HG02798 (cell line): ENCODE measurements around the gene CNIH4.
"Not testable (repeated sequence)": the region's sequence is repeated elsewhere in the genome, so short reads cannot be mapped to it uniquely, and the experiment has no call there.

ENCODE experiments used
- ATAC-seq: cut with Tn5 transposase; IDR thresholded peaks from one replicate; pipeline ENCODE4 v1.9.1; 2021; ENCODE audit warnings: mild to moderate bottlenecking; ENCODE audit not compliant: unreplicated experiment, poor library complexity

The CNIH4 gene

DNA sequence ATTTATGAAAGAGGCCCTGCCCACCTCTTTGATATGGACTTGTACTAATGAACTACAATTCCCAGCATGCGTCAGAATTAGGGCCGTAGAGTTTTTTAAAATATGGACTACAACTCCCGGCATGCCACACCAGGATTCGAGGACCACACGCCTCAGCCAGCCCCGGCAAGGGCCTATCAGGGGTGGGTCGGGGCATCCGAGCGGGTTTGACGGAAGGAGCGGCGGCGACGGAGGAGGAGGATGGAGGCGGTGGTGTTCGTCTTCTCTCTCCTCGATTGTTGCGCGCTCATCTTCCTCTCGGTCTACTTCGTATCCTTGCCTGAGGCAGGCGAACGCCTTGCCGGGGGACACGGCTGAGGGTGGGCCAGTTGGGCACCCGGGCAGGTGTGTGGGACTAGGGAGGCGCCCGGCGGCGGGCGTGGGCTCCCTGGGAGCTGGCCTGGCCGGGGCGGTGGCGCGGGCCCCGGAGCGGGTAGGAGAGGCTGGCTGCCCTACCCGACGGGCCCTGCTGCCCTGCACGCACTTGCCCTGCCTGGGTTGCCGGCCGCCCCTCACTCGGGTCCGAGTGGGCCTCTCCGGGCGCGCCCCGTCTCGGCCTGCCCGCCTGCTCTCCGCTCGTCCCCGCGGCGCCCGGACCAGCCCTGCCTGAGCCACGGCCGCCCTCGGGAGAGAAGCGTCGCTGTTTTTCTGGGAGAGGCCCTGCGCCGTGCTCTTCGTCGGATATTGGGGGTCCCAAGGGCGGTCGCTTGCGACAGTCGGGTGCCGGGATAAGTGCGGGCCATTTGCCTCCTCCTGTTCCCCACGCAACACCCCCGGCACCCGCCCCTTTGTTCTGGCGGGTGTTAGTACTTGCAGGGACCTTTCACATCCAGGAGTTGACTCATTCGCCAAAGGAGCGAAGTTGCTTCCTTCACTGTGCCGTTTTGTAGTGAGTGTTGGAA is at the start of gene CNIH4:
CNIH4 (plus strand) TSS at position 195 of the 941 bp plus-strand sequence; CDS start at position 241, 46 bp downstream.
- ATAC-seq, result peak; percentile 99

DNA sequence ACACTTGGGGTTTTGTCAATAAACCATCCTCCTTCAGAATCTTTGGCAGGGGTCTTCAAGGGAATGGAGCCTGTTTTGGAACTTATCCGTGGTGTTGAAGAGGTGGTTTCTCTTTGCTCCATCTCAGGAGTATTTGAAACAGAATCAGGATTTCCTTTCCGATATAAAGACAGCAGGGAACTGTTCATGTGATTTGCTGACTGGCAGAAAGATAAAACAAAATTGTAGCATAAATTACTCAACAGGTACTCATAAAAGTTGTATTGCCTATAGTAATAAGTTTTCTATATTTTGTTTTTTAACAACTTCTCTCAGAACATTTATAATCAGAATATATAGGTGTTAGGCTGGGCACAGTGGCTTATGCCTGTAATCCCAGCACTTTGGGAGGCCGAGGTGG is 48.6 kb upstream of the CNIH4 start:
- no peak for ATAC-seq

DNA sequence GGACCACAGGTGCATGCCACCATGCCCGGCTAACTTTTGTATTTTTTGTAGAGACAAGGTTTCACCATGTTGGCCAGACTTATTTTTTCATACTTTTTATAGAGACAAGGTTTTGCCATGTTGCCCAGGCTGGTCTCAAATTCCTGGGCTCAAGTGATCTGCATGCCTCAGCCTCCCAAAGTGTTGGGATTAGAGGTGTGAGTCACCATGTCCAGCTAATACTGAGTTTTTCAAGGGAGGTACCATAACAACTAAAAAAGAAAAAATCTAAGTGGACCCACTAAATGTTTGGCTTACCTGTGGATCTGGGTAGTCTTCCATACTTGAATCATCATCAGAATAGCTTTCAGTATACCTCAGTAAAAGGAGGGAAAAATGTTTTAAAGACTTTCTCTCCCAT is 45.2 kb upstream of the CNIH4 start:
- ATAC-seq, result not testable (repeated sequence)

DNA sequence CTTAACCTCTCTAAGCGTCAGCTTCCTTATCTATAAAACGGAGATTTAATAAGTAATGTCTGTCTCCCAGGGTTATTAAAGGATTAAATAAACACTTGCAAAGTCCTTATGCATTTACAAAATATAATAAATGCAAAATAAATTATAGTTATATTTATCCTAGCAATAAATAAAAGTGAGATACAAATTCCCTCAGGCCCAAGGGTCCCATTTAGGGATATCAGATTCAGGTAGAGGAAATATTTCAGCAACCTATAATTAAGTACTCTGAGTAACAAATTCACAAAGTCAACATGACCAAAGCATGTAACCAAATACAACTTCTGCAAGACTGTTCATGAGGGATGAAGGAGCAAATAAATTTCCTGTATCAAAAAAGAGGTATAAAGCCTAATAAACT is 44.7 kb upstream of the CNIH4 start:
- no peak for ATAC-seq

DNA sequence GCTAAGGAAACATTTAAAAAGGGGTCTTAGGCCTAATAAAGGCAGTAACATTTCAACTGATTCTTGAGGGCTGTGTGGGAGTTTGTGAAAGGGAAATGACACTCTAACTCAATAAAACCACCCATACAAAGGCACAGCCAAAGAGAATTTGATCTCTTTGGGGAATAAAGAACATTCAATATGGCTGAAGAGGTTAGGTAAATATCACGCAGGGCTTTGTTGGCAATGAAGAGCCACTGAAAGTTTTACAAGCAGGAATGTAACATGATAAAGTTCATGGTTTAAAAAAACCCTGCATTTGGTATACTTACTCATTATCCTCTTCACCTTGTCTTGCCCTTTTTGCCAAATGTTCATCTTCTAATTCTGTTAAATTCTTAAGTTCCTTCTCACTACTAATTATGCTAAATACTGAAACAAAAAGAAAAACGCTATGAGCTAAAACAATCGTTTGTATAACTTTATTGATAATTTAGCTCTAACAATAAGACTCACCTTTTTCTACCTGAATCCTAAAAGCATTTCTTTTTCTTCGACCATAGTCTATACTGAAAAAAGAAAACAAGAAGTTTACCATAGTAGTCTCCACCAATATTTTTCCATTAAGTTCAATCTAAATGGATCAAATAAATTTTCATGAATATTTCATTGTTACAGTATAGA is 39.2 kb upstream of the CNIH4 start:
- no peak for ATAC-seq

DNA sequence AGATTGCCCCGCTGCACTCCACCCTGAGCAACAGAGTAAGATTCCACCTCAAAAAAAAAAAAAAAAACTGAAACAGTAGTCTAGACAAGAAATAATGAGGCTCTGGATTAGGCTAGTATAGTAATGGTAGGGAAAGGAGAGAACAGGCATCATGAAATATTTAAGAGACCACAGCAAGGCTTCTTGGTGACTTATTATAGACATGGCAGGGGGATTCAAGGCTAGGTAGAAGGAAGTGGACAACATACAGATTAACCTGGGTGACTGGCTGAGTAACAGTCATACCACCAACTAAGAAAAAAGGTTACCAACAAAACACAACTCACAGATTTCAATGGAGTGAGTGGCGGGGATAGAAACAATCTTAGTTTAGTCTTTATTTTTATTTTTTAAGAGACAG is 35.0 kb upstream of the CNIH4 start:
- ATAC-seq, result no peak

DNA sequence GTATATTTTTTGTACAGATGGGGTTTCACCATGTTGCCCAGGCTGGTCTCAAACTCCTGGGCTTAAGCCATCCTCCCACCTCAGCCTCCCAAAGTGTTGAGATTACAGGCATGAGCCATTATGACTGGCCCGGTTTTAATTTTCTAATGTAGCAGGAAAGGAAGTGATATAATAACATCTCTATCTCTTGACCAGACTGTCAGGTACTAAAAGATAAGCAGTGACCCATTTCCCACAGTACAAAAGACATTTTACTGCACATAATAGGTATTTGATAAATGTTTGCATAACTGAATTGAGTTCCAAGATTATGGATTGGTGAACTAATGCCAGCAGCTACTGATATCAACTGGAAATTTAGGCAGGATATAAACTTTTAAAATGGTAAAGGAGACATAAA is 30.7 kb upstream of the CNIH4 start:
- no peak for ATAC-seq

DNA sequence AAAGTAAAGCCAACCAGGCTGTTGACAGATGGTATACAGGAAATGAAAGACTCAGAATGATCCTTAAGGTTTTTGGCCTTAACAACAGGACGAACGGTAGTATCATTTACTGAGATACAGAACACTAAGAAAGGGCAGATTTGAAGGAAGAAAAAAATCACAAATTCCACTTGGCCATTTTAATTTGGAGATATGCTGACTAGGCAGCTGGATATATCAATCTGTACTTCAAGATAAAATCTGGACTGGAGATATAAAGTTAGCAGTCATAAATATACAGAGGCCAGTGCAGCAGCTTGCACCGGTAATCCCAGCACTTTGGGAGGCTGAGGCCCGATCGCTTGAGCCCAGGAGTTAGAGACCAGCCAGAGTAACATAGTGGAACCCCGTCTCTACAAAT is 28.0 kb upstream of the CNIH4 start:
- ATAC-seq, result no peak

DNA sequence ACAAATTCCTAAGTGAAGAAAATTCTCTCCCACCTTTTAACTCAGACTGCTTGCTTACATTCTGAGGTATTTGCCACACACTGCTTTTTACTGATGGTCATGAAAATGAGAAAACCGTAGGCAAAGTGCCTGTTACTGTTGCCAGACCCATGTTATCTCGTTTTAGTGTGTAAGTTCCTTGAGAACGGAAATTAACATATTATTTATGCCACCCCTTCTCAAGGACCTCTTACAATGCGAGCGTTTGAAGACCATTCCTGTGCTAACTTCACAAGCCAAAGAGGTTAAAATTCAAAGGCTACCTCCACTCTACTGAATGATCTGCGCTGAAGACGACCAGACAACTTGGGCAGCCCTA is 27.2 kb upstream of the CNIH4 start:
- no peak for ATAC-seq

DNA sequence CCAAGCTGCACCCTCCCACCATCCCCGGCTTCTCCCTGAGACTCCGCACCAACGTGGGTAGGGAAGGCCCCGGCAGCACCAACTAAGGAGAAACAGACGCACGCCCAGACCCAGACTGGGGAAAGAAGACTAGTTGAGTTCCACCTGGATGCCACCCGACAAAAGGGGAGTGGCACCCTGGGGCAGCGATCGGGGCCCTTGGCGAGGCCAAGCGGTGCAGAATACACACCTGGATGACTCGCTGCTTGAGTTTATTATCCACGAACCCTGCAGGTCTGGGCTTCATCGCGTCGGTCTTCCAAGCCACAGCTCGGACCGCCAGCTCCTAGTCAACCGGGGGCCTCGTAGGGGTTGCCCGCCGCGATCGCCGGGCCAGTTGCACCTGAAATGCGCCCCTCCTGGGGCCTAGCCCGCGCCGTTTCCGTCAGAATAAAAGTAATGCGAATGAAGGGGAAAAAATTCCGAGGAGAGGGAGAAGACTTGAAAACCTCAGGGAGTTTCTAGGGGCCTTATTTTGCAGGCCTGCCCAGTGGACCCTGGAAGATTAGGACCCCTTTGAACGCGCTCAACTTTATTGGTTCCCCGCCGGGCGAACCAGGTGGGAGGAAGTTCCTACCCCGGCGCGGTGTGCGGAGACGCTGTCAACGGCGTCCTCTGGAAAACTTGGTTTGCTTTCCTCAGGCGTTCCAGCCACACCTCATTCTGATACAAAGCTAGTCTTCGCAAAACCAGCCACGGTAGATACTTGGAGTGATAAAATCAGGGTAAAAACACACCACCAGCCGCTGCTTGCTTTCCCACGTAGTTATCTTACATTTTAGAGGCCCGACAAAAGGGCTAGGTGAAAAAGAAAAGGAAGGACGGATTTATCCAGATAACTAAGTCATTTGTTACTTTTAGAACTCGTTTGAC is 26.6 kb upstream of the CNIH4 start, which contains the start of gene NVL:
NVL (minus strand) TSS at position 331 of the 912 bp plus-strand sequence; CDS start at position 286, 45 bp downstream.
- peak; percentile 87 for ATAC-seq

DNA sequence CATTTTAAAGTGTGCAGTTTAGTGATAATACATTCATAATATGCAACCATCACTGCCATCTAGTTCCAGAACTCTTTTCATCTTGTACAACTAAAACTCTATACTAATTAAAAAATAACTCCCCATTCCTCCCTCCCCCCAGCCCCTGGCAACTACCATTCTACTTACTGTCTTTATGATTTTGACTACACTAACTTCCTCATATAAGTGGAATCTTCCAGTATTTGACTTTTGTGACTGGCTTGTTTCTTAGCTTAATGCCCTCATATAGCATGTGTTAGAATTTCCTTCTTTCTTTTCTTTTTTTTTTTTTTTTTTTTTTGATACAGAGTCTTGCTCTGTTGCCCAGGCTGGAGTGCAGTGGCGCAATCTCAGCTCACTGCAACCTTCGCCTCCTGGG is 25.4 kb upstream of the CNIH4 start:
- ATAC-seq, result no peak

DNA sequence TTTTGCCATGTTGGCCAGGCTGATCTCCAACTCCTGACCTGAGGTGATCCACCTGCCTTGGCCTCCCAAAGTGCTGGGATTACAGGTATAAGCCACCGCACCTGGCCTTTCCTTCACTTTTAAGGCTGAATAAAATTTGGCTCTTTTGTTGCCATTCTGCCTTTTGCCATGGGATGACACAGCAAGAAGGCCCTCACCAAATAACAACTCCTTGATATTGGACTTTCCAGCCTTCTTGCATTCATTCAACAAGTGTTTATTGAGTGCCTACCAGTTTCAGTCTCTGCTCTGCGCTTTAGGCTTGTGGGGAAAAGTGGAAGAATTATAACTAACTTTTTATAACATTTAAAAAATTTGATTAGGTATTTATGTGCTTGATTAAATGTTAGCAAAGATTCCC is 24.9 kb upstream of the CNIH4 start:
- ATAC-seq, result no peak

DNA sequence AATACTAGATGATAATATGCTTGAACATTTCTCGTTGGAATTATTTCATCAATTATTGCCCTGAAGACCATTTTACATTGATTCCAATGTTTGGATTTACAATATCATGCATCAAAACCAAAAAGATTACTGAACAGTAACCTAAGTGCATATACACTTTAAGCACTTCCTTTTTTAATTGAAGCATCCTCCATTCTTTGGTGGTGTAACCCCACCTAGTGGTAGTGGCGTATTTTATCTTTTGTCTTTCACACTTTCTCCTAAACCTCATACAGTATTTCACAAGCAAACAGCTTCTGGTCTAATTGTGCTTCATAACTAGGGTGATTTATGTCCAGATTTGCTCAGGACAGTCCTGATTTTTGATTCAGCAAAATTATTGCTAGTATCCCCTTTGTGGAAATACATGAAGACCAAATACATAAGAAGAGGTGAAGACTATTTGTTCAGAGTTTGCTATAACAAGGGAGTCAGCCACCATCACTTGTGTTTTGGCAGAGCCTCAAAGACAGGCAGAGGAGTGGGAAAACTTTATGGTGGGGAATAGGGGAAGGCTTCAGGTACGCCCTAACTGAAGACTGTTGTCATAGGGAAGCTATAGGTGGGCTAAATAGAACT is 23.3 kb upstream of the CNIH4 start:
- ATAC-seq, result peak; percentile 59

DNA sequence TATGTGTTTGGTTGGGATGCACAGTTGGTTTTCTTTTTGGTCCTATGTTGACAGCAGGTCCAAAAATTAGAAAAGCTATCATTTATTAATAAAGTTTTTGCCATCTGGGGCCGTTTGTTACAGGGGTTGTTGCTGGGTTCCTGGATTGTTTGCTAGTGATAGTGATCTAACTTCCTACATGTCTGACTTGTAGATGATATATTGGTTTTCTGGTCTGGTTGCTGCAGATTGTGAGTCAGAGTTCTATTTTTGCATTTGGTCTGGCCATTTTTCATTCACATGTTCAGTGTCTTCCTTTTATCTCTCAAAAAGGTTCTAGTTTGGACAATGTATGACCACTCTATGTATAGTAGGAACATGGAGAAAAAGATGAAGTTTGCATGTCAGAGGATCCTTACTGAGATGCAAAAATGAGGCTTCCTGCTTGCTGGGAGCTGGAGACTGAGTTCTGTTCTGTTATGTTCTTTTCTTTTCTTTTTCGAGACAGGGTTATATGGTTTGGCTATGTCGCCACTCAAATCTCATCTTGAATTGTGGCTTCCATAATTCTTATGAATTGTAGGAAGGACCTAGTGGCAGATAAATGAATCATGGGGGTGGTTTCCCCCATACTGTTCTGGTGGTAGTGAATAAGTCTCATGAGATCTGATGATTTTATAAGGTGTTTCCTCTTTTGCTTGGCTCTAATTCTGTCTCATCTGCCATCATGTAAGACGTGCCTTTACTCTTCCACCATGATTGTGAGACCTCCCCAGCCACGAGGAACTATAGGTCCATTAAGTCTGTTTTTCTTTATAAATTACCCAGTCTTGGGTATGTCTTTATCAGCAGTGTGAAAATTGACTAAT is 22.5 kb upstream of the CNIH4 start:
- no peak for ATAC-seq

DNA sequence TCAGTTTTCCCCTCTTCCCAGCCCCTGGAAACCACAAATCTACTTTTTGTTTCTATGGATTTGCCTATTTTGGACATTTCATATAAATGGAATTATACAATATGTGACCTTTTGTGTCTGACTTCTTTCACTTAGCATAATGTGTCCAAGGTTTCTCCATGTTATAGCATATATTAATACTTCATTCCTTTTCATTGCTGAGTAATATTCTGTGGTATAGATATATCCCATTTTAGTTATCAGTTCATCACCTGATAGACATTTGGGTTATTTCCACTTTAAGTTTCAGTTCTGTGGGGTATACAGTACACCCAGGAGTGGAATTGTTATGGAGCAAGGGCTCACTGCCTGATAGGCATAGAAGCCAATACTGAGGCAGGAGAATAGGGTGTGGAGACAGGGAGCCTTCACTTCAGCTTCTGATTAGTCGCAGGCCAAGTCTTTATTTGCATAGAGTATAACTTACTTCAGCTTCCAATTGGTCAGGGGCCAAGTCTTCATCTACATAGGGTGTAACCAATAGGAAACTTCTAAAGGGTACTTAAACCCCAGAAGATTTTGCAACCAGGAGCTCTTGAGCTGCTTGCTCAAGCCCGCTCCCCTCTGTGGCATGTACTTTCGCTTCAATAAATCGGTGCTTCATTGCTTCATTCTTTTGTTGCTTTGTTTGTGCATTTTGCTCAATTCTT is 18.4 kb upstream of the CNIH4 start:
- ATAC-seq, result no peak

DNA sequence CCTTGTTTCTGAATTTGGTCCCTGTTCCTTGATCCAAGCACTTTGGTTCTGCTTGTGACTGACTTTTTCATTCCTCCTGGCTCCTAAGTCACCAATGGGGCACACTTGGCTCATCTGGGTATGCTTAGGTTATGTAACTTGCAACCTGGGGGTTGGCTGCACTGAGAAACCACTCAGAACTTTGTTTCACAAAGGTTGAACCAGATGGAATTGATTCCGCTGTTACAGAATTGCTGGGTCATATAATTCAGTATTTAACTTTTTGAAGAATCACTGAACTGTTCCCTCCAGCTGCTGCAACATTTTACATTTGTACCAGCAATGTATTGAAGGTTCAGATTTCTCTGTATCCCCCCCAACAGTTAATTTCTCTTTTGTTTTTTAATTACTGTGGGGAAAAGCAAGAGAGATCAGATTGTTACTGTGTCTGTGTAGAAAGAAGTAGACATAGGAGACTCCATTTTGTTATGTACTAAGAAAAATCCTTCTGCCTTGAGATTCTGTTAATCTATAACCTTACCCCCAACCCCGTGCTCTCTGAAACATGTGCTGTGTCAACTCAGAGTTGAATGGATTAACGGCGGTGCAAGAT is 17.1 kb upstream of the CNIH4 start:
- no peak for ATAC-seq

DNA sequence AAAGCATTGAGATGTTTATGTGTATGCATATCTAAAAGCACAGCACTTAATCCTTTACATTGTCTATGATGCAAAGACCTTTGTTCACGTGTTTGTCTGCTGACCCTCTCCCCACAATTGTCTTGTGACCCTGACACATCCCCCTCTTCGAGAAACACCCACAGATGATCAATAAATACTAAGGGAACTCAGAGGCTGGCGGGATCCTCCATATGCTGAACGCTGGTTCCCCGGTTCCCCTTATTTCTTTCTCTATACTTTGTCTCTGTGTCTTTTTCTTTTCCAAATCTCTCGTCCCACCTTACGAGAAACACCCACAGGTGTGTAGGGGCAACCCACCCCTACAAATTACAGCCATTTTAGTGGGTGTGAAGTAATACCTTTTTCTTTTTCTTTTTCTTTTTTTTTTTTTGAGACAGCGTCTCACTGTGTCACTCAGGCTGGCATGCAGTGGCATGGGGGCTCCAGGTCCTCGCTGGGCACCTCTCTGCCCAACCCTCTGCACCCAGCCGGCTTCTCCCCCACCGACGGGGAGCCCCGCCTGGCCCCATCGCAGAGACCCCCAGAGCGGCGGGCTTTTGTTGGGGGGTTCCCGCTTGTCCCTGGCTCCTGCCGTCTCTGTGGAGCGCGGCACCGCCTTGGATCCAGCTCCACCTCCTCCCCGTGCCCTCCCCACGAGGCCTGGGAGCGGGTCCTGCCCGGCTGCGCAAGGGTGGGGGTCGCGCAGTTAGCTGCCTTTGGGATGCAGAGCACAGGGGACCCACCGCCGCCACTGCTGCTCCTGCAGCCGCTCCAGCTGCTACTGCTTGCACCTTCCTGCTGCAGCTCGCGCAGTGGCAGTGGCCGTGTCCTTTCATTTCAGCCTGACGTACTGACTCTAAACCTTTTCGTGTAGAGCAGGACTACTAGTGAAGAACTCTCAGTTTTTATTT is 16.0 kb upstream of the CNIH4 start:
- ATAC-seq, result peak; percentile 79
